ENCODE measurements around the gene WDR7.

DNA sequence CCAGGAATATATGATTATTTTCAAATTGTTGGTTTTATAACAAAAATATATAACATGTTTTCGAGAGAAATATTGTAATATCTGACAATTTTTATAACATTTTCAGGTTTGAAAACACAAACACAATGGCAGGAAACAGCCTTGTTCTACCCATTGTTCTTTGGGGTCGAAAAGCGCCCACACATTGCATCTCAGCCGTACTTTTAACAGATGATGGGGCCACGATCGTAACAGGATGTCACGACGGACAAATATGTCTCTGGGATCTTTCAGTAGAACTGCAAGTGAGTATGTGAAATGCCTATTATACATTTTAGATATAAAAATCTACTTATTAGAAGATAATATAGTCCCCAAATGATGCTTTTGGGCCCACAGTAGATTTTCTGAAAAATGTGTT, 21.2 kb downstream of the WDR7 start:
- no peak for TF ChIP-seq CTCF (IDR thresholded peaks at IDR 0.05)
- TF ChIP-seq EP300 (IDR thresholded peaks at IDR 0.05), result no peak
- no peak for TF ChIP-seq RFX5 (IDR thresholded peaks at IDR 0.05)
- no peak for TF ChIP-seq E2F6 (IDR thresholded peaks at IDR 0.05; ENCODE audit: borderline replicate concordance, low read depth)

Measured in A549 (cell line).